ENCODE measurements around the gene SLX4IP.

The SLX4IP gene

GRCh38 chr20:10509376-10509775 is 74.3 kb downstream of the SLX4IP start:
- TF ChIP-seq TAF1 (IDR thresholded peaks at IDR 0.05; ENCODE audit: borderline replicate concordance, insufficient read depth, low read length) (no peak), SIN3A (IDR thresholded peaks at IDR 0.05; ENCODE audit: borderline replicate concordance, insufficient read depth, low read length) (no peak), POLR2AphosphoS5 (IDR thresholded peaks at IDR 0.05; ENCODE audit: low read depth, low read length) (no peak), FOXP2 (optimal IDR thresholded peaks at IDR 0.05; ENCODE audit: borderline replicate concordance, extremely low read depth, extremely low read length, insufficient read depth) (no peak), REST (IDR thresholded peaks at IDR 0.05; ENCODE audit: insufficient read depth in 1 of 2, low read depth in 2 of 2, low read length in 2 of 2) (no peak)

- TF ChIP-seq POLR2AphosphoS5 (IDR thresholded peaks at IDR 0.05; ENCODE audit: low read depth, low read length) (no peak), REST (IDR thresholded peaks at IDR 0.05; ENCODE audit: insufficient read depth in 1 of 2, low read depth in 2 of 2, low read length in 2 of 2) (no peak)
Observed at GRCh38 chr20:10510216-10510615, 75.1 kb downstream of the SLX4IP start.

- no peak for TF ChIP-seq TAF1 (IDR thresholded peaks at IDR 0.05; ENCODE audit: borderline replicate concordance, insufficient read depth, low read length)
- TF ChIP-seq POLR2AphosphoS5 (IDR thresholded peaks at IDR 0.05; ENCODE audit: low read depth, low read length), result no peak
- TF ChIP-seq SIN3A (IDR thresholded peaks at IDR 0.05; ENCODE audit: borderline replicate concordance, insufficient read depth, low read length), result no peak
- no peak for TF ChIP-seq FOXP2 (optimal IDR thresholded peaks at IDR 0.05; ENCODE audit: borderline replicate concordance, extremely low read depth, extremely low read length, insufficient read depth)
- TF ChIP-seq REST (IDR thresholded peaks at IDR 0.05; ENCODE audit: insufficient read depth in 1 of 2, low read depth in 2 of 2, low read length in 2 of 2), result no peak
Observed at GRCh38 chr20:10511170-10511508, 76.0 kb downstream of the SLX4IP start.

GRCh38 chr20:10511509-10512251 is 76.6 kb downstream of the SLX4IP start:
- TF ChIP-seq REST (IDR thresholded peaks at IDR 0.05; ENCODE audit: insufficient read depth in 1 of 2, low read depth in 2 of 2, low read length in 2 of 2) (0 out of 4 replicates have a peak, but pooled peaks of 1 of the 2 experiments have one; percentile 47), FOXP2 (optimal IDR thresholded peaks at IDR 0.05; ENCODE audit: borderline replicate concordance, extremely low read depth, extremely low read length, insufficient read depth) (peak; percentile 23), SIN3A (IDR thresholded peaks at IDR 0.05; ENCODE audit: borderline replicate concordance, insufficient read depth, low read length) (peak; percentile 49; the same call in 1 of the 2 replicates), TAF1 (IDR thresholded peaks at IDR 0.05; ENCODE audit: borderline replicate concordance, insufficient read depth, low read length) (peak; percentile 27; the same call in 1 of the 2 replicates), POLR2AphosphoS5 (IDR thresholded peaks at IDR 0.05; ENCODE audit: low read depth, low read length) (0 out of 2 replicates have a peak, but pooled peaks have one; percentile 23)

Data from PFSK-1 (cell line).